Suprapubic skin (tissue), 4 donors: Measurements from ENCODE around the gene NEBL.

Source experiments
- CTCF ChIP-seq, 2 donors: fragments of 200-600 bp in 1 of 2; fragments of 450-650 bp in 1 of 2; sonication (generic) in 1 of 2; IDR thresholded peaks; one replicate each; pipeline ENCODE4 v1.5.1; 2016 to 2019; ENCODE audit warnings: antibody characterized with exemption in 2 of 2, mild to moderate bottlenecking in 1 of 2, moderate library complexity in 1 of 2
- EP300 ChIP-seq: sonication (generic); formaldehyde crosslinking; IDR thresholded peaks from one replicate; pipeline ENCODE4 v1.6.1; 2017; ENCODE audit warnings: antibody characterized with exemption
- POLR2A ChIP-seq, 2 donors: fragments of 450-650 bp; IDR thresholded peaks; one replicate each; pipeline ENCODE4 v1.6.1; 2017; ENCODE audit warnings: antibody characterized with exemption in 2 of 2, mild to moderate bottlenecking in 2 of 2, moderate library complexity in 2 of 2
- POLR2AphosphoS5 ChIP-seq, 3 donors: sonication (generic); formaldehyde crosslinking; IDR thresholded peaks; one replicate each; pipeline ENCODE4 v1.6.1; 2017; ENCODE audit warnings: antibody characterized with exemption in 3 of 3

- no peak for TF ChIP-seq POLR2A (IDR thresholded peaks at IDR 0.05)
- no peak for TF ChIP-seq POLR2AphosphoS5 (IDR thresholded peaks at IDR 0.05)
- TF ChIP-seq CTCF (IDR thresholded peaks at IDR 0.05), result no peak
- TF ChIP-seq EP300, result no peak
These were observed 8.3 kb downstream of the NEBL start for GRCh38 chr10:20888620-20889330.
